NCI-H1436 treated with DMSO at 0.1 percent for 48 hours (cell line): ENCODE results near the gene TRAK1.

Experiments used
- DNase-seq: peaks from one replicate; lab custom pipeline; 2025; lab: John Stamatoyannopoulos, UW

The TRAK1 gene

DNA sequence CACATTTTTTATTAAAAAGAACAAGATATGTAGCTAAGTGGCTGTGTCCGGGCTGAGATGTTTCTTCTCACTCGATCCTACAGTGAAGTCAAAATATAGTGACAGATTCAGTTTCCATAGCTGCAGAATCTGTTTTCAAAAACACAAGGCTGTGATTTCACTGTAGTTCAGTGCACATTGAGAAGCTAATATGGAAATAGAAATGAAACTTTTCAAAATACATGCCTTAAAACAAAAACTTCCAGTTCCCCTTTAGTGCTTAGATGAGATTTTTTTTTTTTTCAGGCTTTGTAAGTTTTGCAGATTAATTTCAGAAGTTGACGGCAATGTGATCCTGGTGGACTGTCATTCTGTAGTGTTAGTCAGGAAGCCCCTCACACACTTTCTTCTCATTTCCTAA, 23.8 kb upstream of the TRAK1 start:
- DNase-seq = no peak

DNA sequence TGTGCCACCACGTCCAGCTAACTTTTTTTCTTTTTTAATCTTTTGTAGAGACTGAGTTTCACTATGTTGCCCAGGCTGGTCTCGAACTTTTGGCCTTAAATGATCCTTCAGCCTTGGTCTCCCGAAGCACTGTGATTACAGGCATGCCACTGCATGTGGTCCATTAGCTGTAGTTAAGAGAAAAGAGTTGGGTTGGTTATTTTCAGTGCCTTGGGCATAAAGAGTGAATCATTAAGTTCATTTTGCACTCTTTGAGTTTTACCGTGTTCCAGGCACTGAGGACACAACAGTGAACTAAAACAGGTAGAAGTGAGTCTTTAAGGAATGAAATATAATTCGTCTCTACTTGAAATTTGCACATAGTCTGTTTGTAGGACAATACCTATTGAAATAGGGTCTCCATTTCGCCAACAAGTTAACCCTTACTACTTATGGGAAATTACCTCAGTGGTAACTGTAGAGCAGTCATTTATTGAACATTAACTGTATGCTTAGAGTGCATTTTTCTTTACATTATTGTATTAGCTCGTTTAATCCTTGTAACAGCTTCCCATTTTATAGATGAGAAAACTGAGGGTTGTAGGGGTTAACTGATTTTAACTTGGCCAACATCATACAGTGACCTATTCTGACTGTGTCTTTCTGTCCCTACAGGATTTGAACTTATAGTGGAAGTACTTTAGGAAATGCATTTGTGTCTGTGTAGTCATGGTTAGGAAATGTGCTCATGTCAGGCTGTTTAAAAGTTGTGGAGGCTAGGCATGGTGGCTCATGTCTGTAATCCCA, 22.7 kb upstream of the TRAK1 start:
- no peak for DNase-seq

DNA sequence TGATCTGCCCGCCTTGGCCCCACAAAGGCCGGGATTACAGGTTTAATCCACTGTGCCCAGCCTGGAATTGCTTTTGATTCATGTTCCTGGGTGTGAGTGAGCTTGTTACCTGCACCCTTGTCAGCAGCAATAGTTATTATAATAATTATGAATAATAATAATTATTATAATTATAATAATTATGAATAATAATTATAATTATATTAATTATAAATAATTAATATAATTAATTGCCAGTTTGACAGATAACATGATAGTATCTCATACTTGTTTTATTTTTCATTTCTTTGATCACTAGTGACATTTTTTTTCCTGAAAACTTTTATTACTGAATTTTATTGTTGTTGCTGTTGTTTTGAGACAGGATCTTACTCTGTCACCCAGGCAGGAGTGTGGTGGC, 21.1 kb upstream of the TRAK1 start:
- no peak for DNase-seq

DNA sequence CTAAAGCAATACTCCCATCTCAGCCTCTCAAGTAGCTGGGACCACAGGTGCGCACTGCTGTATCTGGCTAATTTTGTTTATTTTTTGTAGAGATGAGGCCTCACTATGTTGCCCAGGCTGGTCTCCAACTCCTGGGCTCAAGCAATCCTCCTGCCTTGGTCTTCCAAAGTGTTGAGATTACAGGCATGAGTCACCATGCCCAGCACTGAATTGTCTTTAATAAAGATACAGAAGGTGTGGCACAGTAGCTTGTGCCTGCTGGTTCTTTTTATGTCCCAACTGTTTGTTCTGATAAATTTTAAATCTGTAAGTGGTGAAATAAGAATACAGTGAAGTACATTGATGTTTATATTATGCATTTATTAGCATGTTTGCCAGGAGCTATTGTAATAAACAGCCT, 20.6 kb upstream of the TRAK1 start:
- DNase-seq = no peak

DNA sequence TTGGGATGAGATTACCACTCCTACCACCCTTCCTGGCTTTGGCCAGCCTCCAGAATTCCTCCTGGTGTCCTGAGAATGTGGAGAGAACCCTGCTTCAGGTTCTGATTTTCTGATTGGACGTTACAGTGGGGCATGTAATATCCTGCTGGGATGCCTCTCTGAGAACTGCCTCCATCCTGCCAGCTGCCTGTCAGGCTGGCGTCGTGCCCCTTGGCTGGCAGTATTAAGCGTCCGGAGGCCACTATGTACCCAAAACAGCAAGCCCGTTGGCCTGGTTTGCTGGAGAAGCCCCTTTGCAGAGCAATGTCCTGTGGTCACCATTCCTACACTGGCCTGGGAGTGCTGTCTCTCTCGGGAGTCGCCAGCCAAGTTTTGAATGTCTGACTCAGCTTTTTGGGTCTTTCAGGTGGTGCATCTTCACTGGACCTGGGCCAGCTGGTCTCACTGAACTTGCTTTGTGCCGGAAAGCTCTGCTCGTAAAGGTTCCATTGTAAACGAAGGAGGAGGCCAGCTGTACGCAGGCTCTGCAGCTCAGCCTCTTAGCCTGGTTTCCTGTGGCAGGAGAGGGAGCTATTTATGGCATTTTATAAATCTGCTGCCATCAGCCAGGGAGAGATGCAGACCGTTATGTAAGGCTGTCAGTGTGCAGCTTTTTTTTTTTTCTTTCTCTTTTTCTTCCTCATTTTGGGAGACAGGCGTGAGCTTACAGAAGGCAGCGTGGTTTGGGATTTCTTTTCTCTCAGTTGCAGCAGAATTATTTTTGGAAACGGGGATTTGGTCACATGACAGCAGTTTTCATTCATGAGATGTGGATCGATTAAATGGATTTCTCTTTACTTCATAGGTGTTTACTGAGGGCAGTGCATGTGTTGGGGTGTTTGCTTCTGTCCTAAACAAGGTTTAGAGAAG, 19.0 kb upstream of the TRAK1 start:
- no peak for DNase-seq

DNA sequence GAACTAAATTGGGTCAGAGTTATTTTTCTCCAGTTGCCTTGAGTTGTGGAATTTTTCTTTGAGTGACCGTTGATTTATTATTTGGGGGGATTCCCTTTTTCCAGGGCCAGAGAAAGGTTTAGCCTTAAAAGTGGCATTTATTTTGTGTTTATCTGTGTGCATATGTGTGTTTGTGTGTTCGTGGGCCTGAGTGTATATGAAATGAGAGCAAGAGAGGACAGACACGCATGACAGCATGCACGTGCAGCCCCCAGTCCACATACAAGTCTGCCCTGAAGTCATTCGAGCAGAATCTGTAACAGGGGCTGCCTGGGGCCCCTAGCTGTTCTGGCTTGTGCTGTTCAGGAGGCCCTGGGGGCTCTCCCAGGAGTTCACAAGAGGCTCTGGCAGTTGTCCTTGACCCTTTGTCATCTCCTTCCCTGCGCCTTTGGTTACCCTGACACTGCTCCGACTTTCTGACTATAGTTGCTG, 18.3 kb upstream of the TRAK1 start:
- DNase-seq = no peak

DNA sequence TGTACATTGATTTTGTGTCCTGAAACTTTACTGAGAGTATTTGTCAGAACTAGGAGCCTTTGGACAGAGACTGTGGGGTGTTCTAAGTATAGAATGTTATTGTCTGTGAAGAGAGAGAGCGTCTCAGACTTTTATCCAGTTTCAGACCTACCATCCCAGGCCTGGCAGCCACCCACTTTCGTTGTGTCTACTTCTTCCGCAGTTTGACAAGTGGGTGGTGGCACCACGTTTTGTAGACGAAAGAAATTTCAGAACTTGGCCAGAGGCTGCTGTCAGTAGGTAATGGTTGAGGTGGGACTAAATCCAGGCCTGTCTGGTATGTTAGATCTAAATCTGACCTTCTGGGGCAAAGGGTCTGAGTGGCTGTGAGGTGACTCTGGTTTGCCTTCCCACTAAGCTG, 13.4 kb upstream of the TRAK1 start:
- DNase-seq = no peak

DNA sequence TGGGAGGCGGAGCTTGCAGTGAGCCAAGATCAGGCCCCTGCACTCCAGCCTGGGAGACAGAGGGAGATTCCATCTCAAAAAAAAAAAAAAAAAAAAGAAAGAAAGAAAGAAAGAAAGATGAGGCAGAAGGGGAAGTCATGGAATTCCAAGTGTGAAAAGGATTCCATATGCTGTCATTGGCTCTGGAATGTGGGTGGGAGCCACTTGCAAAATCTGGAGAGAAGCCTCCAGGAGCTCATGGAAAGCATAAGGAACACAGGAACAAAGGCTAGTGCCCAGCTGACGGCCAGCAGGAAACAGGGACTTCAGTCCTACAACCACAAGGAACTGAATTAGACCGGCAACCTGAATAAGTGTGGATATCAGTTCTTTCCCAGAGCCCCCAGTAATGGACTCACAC, 12.5 kb upstream of the TRAK1 start:
- DNase-seq = no peak

DNA sequence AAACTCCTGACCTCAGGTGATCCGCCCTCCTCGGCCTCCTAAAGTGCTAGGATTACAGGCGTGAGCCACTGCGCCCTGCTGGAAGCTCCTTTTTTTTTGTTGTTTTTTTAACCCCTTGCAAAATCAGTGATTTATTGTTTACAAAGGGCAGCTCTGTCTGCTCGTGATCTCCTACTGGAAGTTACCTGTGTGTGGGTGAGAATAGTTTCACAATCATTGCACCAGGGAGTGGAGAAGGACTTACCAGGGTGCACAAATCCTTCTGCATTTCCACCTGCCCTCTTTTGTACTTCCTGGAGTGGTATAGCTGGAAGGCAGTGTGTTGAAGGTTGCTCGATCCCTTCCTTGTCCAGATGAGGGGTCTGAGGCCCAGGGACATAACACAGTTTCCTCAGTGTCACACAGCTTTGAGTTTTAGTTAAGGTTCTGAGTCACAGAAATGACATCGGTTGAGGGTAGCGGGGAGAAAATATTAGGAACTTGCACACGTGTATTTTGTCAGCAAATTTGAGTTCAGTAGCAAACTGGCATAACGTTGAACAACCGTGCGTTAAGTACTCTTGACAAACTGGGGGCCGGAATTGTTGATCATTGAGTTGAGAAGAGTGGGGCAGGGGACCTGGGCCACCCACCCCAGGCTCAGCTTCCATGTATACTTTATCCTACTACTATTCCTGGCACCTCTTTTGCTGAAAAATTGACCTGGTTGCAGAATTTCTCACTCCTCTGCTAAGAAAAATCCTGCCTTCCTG, 11.3 kb upstream of the TRAK1 start:
- DNase-seq = no peak

DNA sequence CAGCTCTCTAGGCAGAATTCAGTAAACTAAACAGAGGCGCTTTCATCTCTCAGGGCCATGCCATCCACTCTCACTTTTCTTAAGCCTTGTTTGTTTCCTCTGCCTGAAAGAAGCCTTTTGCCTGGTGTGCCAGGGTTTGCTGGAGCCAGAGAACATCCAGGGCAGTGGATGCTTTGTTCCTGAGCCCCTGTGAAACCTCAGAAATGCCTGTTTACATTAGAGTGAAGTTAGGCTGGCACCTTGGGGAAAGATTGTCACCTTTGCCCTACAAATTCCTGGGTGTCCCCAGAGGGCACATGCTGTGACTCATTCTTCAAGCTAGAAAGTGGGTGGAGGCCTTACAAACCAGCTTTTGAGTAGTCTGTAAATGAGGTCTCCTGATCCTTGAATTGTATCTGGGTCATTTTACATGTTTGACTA, 10.7 kb upstream of the TRAK1 start:
- no peak for DNase-seq

DNA sequence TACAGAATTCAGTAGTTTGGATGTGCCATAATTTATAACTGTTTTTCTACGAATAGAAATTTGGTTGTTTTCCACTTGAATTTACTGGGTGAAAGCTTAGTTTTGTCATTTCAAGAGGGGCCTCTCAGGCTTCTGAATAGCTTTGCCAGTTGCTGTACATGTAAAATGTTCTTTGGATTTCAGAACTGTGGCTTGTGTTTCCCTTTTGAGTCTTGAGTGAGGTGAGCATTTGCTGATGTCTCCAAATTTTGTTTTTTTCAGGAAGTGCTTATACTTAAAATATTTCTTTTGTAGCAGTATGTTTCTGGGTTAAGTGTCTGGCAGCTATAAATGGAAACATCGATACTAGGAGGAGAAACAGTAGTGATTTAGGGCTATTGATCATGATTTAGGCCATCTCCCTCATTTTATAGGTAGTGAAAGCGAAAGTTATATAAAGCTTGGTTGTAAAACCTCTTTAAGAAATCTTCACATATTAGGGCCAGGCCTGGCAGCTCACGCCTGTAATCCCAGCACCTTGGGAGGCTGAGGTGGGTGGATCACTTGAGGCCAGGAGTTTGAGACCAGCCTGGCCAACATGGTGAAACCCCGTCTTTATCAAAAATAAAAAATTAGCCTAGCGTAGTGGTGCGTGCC, 9.2 kb upstream of the TRAK1 start:
- DNase-seq = no peak

DNA sequence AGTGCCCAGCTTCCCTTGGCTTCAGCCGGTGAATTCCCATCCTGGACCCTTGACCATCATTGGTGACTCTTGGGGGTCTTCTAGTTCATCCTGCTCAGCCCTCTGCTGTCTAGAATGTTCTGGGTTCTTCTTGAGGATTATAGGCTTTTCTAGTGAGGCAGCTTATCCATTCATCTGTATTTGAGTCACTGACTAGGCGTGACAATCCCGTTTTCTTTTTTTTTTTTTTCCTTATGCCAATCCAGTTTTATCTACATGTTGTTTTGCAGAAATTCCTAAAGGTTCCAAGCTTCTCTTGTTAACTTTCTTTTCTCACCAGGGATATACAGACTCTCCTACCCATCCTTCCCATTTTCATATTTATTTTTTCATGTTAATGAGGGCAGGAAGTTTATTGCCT, 6.6 kb upstream of the TRAK1 start:
- no peak for DNase-seq

DNA sequence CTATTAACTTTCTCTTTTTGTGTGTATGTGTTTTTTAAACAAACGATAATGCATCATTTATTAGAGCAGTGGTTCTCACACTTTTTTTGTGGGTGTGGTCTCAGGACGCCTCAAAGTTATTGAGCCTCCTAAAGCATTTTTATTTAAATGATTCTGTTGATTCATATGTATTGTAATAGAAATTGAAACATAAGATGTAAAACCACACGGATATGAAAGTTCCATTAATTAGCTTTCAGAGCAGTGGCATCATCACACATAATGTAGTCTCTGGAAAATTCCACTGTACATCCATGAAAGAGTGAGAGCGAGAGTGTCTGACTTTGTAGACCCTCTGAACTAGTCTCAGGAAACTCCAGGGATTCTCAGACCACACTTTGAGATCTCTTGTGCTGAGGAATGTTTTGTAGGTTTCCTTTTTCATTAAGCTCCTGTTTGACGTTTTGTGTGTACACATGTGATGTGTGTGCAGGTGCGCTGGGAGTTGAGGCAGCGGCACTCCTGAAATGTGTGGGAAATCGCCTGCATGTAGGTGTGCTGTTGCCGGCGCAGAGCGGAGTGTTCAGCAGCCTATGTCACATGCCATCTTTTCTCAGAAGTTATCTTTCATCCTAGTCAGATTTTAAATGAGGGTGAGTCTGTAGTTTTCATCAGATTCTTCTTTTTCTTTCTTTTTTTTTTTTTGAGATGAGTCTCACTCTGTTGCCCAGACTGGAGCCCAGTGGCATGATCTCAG, 5.3 kb upstream of the TRAK1 start:
- DNase-seq = no peak

DNA sequence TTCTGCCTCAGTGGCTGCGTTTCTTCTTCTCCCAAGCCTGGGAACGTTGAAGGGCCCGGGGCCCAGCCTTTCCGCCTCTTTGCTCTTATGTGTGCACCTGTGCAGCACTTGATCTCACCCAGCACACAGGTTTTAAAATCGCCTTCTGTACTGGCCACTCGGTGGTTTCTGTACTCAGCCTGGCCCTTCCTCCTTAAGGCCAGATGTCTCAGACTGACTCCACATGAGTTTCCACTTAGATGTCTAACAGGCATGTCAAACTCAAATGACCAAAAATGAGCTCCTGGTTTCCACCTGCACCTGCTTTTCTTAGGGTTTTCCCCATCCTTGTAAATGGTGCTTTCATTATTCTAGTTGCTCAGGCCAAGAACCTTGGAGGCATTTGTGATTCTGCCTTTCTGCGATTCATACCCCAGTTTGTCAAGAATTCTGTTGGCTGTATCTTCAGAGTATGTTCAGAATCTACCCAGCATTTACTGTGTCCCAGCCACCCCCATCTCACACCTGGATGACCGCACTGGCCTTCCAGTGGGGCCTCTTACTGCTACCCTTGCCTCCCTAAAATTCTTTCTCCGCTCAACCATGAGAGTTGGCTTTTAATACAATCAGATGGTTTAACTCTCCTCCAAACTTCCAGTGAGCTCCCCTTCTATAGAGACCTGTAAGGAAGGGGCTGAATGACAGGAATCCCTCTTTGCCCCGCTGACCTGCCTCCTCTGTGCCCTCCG, 2.2 kb upstream of the TRAK1 start:
- DNase-seq = no peak

DNA sequence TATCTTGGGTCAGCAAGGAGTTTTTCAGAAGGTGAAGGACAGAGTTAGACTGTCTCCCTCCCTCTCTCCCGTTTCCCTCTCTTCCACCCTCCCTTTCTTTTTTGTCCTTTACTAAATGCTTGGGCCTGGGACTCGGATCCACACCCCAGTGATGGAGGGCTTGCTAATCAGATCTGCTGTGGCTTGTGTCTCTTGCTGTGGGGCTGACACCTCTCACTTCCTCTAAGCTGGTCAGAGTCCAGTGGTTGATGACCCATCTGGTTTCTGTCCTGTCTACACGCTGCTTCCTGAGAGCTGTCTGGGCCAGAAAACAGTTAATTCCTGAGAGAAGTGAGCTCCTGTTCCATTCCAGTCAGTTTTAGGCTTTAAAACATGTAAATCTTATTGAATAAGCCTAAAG, 849 bp downstream of the TRAK1 start:
- no peak for DNase-seq

DNA sequence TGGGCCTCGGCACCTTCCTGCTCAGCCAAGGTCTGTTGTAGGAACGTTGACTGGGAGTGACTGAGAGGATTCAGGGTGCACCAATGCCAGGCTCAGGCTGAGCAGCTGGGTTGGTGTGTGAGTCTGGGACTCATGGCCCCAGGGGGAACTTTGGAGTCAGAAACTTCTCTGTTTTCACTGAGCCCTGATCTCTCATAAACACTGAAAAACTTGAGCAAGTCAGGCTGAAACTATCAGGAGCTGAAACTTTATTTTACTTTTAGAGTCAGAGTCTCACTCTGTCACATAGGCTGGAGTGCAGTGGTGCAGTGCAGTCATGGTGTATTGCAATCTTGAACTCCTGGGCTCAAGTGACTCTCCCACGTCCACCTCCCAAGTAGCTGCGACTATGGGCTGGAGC, 3.0 kb downstream of the TRAK1 start:
- DNase-seq = no peak

DNA sequence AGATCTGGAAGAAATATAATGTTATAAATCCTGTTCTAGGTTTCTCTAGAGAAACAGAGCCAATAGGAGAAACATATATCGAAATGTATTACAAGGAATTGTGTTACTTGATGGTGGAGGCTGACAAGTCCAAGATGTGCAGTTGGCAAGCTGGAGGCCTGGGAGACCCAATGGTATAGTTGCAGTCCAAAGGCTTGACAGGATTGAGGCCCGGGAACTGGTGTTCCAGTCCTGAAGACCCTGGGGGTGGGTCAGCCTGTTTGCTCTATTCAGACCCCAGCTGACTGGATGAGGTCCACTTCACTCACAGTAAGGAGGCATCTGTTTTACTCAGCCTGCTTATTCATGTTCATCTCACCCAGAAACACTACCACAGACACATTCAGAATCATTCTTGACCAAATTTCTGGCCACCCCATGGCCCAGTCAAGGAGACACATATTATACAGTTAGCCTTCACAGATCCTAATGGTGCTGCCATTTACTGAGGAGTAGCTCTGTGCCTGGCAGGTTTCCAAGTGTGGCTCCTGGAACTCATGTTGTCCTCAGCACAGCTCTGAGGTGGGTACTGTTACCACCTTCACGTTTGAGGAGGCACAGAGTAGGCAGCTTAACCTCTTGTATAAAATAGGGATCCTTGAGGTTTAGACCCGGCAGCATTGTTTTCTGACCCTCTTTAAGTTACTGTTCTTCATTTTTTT, 3.7 kb downstream of the TRAK1 start:
- DNase-seq = no peak

DNA sequence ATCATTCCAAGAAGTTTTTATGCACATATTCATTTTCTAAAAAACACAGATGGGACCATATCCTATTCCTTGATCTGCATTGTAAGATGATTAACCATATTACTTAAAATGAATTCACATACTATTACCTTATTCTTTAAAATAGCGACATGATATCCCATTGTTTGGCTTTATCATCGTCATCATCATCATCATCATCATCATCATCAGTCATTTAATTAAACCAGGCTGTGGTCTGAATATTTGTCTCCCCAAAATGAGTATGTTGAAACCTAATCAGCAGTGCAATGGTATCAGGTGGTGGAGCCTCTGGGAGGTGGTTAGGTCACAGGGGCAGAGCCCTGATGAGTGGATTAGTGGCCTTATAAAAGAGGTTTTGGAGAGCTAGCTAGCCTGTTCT, 4.4 kb downstream of the TRAK1 start:
- DNase-seq = no peak

DNA sequence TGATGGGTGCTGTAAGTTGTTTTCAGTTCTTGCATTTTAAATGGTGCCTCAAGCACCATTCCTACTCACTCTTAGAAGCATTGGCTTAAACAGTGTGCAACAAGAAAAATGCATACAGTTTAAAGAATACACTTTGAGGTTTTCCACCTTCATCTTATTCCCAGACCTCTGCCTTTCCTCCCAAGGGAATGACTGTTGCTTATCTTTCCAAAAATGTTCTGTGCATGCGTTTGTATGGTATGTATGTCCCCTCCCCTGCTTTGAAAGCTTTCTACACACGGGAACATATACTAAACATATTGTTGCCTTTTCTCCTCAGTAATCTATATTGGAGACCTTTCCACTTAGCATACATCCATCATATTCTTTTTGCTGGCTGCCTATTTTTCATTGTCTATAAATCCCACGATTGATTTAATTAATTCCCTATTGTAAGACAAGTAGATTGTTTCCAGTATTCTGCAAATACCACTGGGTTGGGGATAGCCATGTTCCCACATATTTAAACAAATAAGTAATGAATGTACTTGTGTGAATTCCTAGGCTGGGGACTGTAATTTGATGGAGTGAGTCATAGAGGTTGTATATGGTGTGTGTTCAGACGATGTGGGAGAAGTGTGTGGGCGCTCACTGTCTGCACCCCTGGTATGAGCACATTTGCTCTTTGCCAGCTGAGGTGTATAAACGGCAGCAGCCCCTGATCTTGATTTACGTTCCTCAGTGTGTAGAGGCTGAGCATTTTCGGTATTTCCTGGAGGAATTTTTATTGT, 5.8 kb downstream of the TRAK1 start:
- DNase-seq = no peak
